Measurements from ENCODE around the gene KCNMB1.

- TF ChIP-seq, protein P1, sequence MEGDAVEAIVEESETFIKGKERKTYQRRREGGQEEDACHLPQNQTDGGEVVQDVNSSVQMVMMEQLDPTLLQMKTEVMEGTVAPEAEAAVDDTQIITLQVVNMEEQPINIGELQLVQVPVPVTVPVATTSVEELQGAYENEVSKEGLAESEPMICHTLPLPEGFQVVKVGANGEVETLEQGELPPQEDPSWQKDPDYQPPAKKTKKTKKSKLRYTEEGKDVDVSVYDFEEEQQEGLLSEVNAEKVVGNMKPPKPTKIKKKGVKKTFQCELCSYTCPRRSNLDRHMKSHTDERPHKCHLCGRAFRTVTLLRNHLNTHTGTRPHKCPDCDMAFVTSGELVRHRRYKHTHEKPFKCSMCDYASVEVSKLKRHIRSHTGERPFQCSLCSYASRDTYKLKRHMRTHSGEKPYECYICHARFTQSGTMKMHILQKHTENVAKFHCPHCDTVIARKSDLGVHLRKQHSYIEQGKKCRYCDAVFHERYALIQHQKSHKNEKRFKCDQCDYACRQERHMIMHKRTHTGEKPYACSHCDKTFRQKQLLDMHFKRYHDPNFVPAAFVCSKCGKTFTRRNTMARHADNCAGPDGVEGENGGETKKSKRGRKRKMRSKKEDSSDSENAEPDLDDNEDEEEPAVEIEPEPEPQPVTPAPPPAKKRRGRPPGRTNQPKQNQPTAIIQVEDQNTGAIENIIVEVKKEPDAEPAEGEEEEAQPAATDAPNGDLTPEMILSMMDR (IDR thresholded peaks at IDR 0.05) = no peak
- TF ChIP-seq EZH2 (IDR thresholded peaks at IDR 0.05; ENCODE audit: borderline replicate concordance, insufficient read depth, low read depth, low read length, poor library complexity, severe bottlenecking) = no peak
Observed at GRCh38 chr5:170407062-170407461, 17.9 kb upstream of the KCNMB1 start.

Data from B cell (primary cell).